Measurements from ENCODE around the gene LRBA. TPM values are rescaled to one million over a fixed set of nuclear protein-coding genes. Genes with fewer than 3 reads are reported as not detected.

The LRBA gene
- total RNA-seq, 2 donors from 2014 or later, result 55.5 to 77.7 TPM

GRCh38 chr4:150354214-150354796 lies 660.8 kb downstream of the LRBA start:
- Histone ChIP-seq H3K27me3 (no peaks in the 10 kb centered on the region), H3K9ac (ENCODE audit: low read depth in 2 of 2, low read length in 2 of 2) (no peak overlapping the region), H3K4me3 (no peak overlapping the region), H3K27ac (no peak overlapping the region), H3K9me3 (no peaks in the 10 kb centered on the region), H3K4me1 (no peaks in the 10 kb centered on the region), H3K36me3 (no peaks in the 10 kb centered on the region)
- no peak for DNase-seq
- TF ChIP-seq CTCF (IDR thresholded peaks at IDR 0.05), result no peak
- intact Hi-C loops (cut with DNase I), result no loop called here

- no peak overlapping the region for H3K27ac ChIP-seq
- no peak overlapping the region for H3K9ac ChIP-seq (ENCODE audit: low read depth in 2 of 2, low read length in 2 of 2)
- TF ChIP-seq CTCF (IDR thresholded peaks at IDR 0.05), result no peak
- DNase-seq, result no peak
- no peaks in the 10 kb centered on the region for H3K9me3 ChIP-seq
- intact Hi-C loops (cut with DNase I), result no loop called here
- H3K36me3 ChIP-seq, result no peaks in the 10 kb centered on the region
- H3K4me3 ChIP-seq, result no peak overlapping the region
- no peaks in the 10 kb centered on the region for H3K4me1 ChIP-seq
- H3K27me3 ChIP-seq, result no peaks in the 10 kb centered on the region
Measured at GRCh38 chr4:150348079-150348478, 667.0 kb downstream of the LRBA start.

GRCh38 chr4:150345207-150345744 lies 669.8 kb downstream of the LRBA start:
- H3K9ac ChIP-seq (ENCODE audit: low read depth in 2 of 2, low read length in 2 of 2), result no peak overlapping the region
- no peaks in the 10 kb centered on the region for H3K36me3 ChIP-seq
- no peak overlapping the region for H3K27ac ChIP-seq
- DNase-seq, result no peak
- intact Hi-C loops (cut with DNase I), result no loop called here
- TF ChIP-seq CTCF (IDR thresholded peaks at IDR 0.05), result no peak
- no peak overlapping the region for H3K4me3 ChIP-seq
- no peaks in the 10 kb centered on the region for H3K9me3 ChIP-seq
- no peaks in the 10 kb centered on the region for H3K27me3 ChIP-seq
- H3K4me1 ChIP-seq, result no peaks in the 10 kb centered on the region

- no peaks in the 10 kb centered on the region for H3K4me1 ChIP-seq
- H3K9ac ChIP-seq (ENCODE audit: low read depth in 2 of 2, low read length in 2 of 2), result no peak overlapping the region
- no peak for TF ChIP-seq CTCF (IDR thresholded peaks at IDR 0.05)
- H3K27ac ChIP-seq, result no peak overlapping the region
- no peaks in the 10 kb centered on the region for H3K36me3 ChIP-seq
- DNase-seq, result no peak
- intact Hi-C loops (cut with DNase I), result no loop called here
- no peak overlapping the region for H3K4me3 ChIP-seq
- H3K9me3 ChIP-seq, result no peaks in the 10 kb centered on the region
- no peaks in the 10 kb centered on the region for H3K27me3 ChIP-seq
Measured at GRCh38 chr4:150343796-150344195, 671.3 kb downstream of the LRBA start.

GRCh38 chr4:150342945-150343344 lies 672.1 kb downstream of the LRBA start:
- no peak for TF ChIP-seq CTCF (IDR thresholded peaks at IDR 0.05)
- Histone ChIP-seq H3K9me3 (no peaks in the 10 kb centered on the region), H3K4me1 (no peaks in the 10 kb centered on the region), H3K27ac (no peak overlapping the region), H3K9ac (ENCODE audit: low read depth in 2 of 2, low read length in 2 of 2) (no peak overlapping the region), H3K4me3 (no peak overlapping the region), H3K36me3 (no peaks in the 10 kb centered on the region), H3K27me3 (no peaks in the 10 kb centered on the region)
- DNase-seq, result no peak
- intact Hi-C loops (cut with DNase I), result no loop called here

Data from colonic mucosa (tissue), 4 donors.